D721Med (cell line): ENCODE results near the gene RNF17.
"Not testable (repeated sequence)": the region's sequence is repeated elsewhere in the genome, so short reads cannot be mapped to it uniquely, and the experiment has no call there.

Experiments used
- DNase-seq: peaks from one replicate; pipeline ENCODE4 v3.0.0; 2011; ENCODE audit warnings: low spot score; ENCODE audit not compliant: insufficient read length
- FAIRE-seq: peaks from 2 replicates; lab custom pipeline; 2011; peaks lifted over from hg19 to GRCh38; lab: Jason Lieb, UNC
- TF ChIP-seq, protein P1 (sequence below): IDR thresholded peaks from 2 replicates; pipeline ENCODE4 v1.5.1; 2012; ENCODE audit warnings: mild to moderate bottlenecking, control low read depth; ENCODE audit not compliant: insufficient read depth; ENCODE audit errors: missing control alignments

Gene RNF17

GRCh38 chr13:24724714-24725113 is 39.3 kb upstream of the RNF17 start:
- TF ChIP-seq, protein P1, sequence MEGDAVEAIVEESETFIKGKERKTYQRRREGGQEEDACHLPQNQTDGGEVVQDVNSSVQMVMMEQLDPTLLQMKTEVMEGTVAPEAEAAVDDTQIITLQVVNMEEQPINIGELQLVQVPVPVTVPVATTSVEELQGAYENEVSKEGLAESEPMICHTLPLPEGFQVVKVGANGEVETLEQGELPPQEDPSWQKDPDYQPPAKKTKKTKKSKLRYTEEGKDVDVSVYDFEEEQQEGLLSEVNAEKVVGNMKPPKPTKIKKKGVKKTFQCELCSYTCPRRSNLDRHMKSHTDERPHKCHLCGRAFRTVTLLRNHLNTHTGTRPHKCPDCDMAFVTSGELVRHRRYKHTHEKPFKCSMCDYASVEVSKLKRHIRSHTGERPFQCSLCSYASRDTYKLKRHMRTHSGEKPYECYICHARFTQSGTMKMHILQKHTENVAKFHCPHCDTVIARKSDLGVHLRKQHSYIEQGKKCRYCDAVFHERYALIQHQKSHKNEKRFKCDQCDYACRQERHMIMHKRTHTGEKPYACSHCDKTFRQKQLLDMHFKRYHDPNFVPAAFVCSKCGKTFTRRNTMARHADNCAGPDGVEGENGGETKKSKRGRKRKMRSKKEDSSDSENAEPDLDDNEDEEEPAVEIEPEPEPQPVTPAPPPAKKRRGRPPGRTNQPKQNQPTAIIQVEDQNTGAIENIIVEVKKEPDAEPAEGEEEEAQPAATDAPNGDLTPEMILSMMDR: no peak
- no peak for DNase-seq
- FAIRE-seq: no peak

DNA sequence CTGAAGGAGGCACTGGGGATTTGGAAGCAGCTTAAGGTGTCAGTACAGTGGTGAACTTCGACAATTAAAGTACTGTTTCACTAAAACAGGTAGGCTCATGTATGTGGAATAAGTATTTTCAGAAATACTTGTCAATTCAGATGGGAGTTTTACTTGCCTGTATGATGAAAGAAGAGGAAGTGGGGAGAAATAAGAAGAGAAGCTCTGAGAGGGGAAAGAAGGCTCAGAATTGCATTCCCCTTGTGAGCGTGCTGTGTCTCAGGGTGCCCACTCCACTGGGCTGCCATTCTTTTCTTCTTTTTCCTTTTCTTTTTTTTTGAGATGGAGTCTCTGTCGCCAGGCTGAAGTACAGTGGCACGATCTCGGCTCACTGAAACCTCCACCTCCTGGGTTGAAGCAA is 38.6 kb upstream of the RNF17 start:
- TF ChIP-seq, protein P1: no peak
- FAIRE-seq: no peak

GRCh38 chr13:24727731-24728601 is 36.0 kb upstream of the RNF17 start:
- FAIRE-seq: no peak
- TF ChIP-seq, protein P1: peak; percentile 77
- DNase-seq: peak; percentile 60

More for the DNA sequence above, 38.6 kb upstream of the RNF17 start:
- DNase-seq: no peak

- FAIRE-seq, DNase-seq: not testable (repeated sequence)
These were observed 32.9 kb upstream of the RNF17 start for GRCh38 chr13:24730873-24731567.

DNA sequence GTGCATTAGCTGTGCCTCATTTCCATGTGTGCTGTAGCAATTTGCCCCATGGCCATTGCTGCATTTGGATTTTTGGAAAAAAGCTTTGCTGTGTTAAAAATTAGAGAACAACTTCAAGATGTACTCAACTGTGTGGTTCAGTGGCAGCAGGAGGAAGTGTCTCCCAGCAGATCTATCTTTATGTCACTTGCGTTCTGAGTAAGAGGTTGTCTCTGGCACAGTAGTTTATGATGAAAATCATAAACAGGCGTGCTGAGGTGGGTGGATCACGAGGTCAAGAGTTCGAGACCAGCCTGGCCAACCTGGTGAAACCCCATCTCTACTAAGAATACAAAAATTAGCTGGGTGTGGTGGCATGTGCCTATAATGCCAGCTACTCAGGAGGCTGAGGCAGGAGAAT is 29.0 kb upstream of the RNF17 start:
- TF ChIP-seq, protein P1: no peak
- DNase-seq (no peak), FAIRE-seq (no peak)

DNA sequence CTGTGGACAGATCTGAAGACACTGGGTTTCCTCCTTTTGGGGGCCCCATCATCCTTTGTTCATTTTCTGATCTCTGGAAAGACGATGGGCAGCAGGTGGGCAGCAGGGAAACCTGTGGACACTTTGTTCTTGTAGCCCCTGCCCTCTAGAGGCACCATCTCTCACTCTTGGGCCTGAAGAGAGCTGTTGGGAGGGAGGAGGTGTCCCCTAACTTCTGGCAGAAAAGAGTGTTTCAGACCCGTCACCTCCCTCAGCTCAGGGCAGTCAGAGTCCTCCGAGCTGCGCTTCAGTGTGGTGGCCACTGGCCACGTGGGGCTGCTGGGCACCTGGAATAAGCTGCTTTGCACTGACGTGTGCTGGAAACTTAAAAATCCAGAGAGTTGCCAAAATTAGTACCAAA is 26.9 kb upstream of the RNF17 start:
- no peak for DNase-seq
- no peak for FAIRE-seq
- TF ChIP-seq, protein P1: no peak

- FAIRE-seq (no peak), DNase-seq (no peak)
- TF ChIP-seq, protein P1: no peak
These were observed 25.6 kb upstream of the RNF17 start for GRCh38 chr13:24738366-24738847.
